NCI-H524 (cell line): ENCODE data around the gene GALNT6.
"Not testable (repeated sequence)": the region's sequence is repeated elsewhere in the genome, so short reads cannot be mapped to it uniquely, and the experiment has no call there.

Experiments used
- DNase-seq, 2 experiments: peaks; one replicate each; lab custom pipeline; 2025; lab: John Stamatoyannopoulos, UW

GALNT6 gene

DNA sequence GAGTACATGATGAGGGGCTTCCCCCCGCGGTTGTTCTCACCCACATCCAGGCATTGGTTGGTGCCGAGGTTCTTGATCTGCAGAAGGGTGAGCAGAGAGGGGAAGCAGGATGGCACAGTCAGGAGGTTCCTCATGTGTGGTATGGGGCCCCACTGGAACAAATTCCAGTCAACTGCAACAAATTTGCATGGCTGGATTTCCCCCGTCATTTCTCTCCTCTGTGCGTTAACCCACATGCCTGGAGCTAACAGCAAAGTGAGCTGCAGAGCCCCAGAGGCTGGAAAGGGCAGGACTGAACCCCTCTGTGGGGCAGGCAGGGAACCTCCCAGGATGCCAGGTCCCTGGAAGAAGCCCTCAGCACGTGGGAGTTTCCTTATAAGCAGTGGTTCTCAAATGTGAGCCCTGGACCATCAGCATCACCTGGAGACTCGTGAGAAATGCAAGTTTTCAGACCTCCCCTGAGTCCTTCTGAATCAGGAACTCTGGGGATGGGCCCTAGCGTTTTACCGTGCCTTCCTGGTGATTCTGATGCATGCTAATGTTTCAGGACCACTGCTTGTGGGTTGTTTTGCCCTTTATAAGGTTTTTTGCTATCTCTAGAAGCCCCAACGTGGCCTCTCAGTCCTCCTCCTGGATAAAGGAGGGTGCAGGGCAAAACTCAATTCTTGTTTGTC, 33.7 kb downstream of the GALNT6 start:
- no peak for DNase-seq

DNA sequence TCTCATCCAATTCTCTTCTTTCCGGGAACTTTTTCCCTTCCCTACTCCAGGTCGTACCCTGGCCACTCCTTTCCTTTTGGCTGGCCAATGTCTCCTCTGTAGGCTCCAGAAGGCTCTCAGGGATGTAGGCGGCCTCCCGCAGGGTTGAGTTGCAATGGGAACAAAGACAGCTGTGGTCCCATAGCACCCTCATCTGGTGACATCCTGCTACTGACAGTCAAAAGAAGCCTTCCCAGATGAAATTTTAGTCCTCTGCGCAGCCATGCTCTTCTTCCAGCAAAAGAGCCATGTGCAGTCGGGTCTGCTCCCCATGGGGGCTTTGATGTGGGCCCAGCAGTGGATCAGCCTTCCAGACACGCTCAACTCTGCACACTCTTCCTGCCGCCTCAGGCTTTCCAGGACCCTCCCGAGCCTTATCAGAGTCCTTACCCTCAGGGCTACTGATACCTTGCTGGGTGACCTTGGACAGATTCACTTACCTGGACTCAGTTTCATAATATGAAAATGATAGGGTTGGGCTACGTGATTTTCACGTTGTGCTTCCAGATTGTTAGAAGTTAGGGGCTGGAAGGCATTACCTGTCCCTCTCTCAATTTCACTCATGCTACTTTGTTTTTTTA, 39.2 kb downstream of the GALNT6 start:
- DNase-seq: peak; percentile 12 to 70

DNA sequence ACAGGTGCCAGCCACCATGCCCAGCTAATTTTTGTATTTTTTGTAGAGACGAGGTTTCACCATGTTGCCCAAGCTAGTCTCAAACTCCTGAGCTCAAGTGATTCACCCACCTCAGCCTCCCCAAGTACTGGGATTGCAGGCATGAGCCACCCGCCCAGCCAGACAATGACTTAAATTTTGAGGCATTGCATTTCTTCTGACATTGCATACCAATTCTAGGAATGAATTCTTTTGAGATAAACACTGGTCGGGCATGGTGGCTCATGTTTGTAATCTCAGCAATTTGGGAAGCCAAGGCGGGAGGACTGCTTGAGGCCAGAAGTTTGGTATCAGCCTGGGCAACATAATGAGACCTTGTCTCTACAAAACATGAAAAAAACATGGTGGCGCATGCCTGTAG, 42.2 kb downstream of the GALNT6 start:
- no peak for DNase-seq

DNA sequence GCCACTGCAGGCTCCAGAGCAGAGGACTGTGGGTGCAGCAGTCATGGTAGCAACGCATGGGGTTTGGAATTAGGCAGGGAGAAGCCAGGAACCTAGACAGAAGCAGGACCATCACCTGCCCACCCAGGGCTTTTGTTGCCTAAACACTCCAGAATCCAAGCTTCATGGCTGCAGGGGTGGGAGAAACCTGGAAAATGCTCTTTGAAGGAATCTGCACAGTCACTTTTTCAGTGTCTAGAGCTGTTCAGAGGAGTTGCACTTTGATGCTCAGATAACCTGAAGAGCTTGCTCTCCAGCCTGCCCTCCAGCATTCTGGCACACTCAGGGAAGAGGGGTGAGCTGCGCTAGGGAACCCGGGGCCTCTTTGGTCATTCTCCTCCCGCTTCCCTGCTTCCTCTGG, 43.1 kb downstream of the GALNT6 start:
- DNase-seq: no peak

DNA sequence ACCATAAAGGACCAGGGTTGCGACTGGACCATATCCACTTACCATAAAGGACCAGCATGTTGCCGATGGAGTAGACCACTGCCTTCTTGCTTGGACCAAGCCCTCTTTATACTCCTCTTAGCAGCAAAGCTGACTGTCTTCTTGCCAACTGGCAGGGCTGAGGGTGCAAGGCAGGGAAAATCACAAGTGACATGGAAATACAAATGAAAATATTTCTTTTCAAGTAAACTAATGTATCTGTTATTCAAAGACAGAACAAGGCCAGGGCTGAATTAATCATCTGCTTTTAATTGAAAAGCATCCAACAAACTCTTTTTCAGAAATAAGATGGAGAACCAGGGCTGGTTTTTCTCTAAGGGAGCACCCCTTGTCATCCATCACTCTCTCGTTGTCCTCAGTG, 44.6 kb downstream of the GALNT6 start, which contains the start of gene CELA1:
Gene CELA1 (minus strand): TSS at position 99 of the 400 bp plus-strand sequence. CDS start 41 bp downstream, at position 58.
- no peak for DNase-seq

DNA sequence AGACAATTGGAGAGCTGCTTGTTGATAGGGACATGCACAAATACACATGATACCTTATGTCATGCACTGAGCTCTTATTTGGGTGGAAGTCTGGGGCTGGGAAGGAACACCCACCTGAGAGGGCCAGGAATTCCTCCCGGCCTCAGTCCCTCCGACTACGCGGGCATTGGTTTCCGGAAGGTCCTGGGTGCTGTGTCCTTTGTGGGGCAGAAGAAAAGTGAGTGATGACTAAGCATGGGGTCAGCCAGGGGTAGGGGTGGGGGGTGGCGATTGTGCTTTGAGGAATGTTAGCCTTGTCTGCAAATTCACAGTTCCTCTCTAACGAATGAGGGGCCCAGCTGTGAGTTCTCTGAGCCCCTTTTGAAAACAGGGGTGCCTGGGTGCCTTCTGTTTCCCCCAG, 45.5 kb downstream of the GALNT6 start:
- no peak for DNase-seq

DNA sequence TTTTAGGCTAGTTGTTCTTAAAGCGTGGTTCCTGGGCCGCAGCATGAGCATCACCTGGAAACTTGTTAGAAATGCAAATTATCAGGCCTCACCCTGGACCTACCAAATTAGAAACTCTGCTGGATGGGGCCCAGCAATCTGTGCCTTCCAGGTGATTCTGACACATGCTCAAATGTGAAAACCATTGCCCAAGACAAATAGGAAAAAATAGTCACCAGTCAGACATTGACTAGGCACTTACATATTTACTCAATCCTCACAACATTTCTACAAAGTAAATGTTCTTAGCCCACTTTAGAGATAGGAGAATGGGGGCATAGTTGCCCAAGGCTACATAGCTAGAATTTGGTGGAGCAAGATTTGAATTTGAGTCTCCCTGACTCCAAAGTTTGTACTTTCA, 48.0 kb downstream of the GALNT6 start:
- no peak for DNase-seq

DNA sequence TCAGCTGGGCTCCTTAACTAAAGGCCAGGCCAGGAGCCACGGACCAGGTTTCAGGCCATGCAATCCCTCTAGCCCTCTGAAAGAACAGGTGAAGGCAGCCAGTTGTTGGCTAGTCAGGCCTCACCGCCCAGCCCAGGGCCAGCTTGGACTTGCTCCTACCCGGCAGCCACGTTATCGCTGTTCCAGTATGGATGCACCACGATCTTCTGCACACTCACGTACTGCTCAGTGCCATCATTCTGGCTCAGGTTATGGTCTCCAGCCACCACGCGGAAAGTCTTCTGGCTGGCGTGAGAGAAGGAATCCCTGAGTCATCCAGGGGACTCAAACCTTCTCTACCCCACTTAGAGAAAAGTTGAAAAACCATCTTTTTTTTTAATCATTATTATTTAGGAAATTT, 48.8 kb downstream of the GALNT6 start:
- no peak for DNase-seq

DNA sequence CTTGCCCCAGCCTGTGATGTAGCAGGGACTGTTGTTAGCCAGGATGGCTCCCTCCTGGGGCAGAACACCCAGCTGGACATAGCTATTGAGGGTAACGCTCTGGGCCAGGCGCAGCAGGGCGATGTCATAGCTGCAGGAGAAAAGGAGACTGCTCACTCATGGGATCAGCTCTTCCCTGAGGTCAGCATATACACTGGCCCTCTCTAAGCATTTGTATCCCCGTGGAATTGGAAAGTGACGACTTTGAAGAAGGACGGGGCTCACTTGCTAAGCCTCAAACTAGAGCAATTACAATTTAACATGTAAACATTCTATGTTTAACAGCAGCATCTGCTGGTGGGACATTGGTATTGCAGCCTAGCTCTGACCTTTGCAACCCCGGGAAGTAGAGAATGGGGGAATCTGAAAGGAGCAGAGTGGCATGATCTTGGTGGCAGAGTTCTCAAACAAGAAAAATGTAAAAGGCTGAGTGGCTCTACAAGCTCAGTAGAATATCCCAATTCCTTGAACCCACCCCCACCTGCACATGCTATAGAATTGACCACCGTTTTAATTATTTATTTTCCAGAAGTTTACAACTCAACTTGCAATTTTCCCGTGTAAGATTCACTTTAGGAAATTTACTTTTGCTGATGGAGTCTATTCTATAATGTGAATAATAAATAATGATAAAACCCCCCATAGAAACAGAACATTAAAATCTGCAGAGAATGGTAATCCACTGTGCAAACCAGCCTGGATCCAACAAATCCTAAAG, 49.8 kb downstream of the GALNT6 start:
- DNase-seq: peak; percentile 27 to 60

DNA sequence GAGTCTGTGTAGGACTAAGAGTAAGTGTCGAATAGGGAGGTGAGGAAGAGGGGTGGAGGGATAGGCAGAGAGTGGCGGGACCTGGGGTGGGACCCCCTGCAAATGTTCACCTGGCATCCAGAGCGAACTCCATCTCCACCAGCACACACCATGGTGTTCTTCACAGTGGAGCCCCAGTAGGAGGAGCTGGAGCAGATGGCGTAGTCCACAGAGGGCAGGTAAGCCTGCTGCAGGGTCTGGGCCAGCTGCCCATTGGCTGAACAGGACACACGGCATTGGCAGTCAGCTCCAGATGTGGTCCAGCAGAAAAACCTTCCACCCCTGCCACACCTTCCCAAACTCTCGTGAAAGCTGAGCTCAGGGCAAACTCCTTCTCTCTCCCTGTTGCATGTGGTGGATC, 51.5 kb downstream of the GALNT6 start:
- peak in 1 of 2 experiments; percentile 12 for DNase-seq

DNA sequence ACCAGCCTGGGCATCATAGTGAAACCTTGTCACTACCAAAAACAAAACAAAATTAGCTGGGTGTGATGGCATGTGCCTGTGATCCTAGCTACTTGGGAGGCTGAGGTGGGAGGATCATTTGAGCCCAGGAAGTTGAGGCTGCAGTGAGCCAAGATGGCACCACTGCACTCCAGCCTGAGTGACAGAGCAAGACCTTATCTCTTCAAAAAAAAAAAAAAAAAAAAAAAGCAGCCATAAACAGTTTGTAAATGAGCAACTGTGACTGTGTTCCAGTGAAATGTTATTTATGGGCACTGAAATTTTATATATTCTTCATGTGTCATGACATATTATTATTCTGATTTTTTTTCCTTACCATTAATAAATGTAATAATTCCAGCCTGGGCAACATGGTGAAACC, 53.9 kb downstream of the GALNT6 start:
- not testable (repeated sequence) for DNase-seq

DNA sequence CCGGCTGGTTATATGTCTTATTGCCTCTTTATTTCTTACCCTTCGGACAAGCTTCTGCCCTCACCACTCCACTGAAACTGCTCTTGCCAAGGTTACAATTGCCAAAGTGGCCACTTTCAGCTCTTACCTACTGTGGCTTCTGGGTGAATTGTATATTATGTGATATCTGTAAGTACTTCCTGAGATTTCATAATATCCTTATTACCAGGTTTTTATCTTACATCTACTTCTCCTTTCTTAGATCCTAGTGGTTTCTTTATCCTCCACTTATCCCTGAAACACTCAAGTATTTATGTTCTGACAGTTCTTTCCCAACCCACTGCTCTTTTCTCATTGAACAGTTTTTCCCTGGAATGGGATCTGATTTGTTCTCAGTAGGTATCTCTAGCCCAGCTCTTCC, 55.3 kb downstream of the GALNT6 start:
- DNase-seq: no peak

DNA sequence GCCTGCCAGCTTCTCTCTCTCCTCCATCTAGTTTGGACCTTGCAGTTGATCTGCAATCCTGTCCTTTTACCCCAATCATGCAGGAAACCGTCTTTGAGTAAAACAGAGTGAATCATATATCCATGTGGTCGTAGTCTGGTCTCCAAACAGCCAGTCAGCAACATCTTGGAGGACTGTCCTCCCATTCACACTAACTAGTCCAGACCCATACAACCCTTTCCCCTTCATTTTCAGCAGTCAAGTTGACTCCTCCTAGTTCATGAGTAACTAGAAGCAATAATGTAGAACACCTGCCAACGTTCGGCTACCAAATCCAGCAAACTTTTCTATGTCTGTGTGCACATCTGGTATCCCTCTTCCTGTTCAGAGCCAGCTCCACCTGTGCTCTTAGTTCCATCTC, 56.4 kb downstream of the GALNT6 start:
- DNase-seq: no peak

DNA sequence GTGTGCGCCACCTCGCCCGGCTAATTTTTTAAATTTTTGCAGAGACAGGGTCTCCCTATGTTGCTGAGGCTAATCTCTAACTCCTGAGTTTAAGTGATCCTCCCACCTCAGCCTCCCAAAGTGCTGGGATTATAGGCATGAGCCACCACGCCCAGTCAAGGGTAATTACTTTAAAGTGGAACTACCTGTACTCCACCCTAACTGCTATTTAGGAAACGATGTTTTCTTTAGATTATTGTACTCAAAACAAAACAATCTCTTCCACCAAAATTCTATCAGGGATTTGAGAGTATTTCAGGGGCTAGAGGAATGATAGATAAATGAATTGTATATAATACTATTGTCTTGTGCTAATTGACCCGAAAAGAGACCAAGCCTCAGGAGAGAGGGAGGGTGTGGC, 57.7 kb downstream of the GALNT6 start:
- no peak for DNase-seq

DNA sequence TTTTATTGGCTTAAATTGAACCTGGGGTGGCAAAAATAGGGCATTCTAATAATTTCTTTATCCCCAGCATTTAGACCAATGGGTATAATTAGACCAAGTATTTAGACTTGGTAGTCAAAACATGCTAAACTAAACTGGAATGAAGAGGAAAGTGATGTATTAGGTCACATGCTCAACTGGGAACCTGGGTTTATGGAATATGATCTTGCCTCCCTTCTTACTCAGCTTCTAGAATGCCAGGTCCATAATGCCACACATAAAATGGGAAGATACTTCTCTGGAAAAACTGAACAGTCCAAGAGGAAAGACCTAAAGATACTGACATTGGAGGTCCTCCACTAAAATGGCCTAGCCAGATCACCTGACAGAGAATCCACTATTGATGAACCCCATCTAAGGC, 61.0 kb downstream of the GALNT6 start:
- DNase-seq: no peak

DNA sequence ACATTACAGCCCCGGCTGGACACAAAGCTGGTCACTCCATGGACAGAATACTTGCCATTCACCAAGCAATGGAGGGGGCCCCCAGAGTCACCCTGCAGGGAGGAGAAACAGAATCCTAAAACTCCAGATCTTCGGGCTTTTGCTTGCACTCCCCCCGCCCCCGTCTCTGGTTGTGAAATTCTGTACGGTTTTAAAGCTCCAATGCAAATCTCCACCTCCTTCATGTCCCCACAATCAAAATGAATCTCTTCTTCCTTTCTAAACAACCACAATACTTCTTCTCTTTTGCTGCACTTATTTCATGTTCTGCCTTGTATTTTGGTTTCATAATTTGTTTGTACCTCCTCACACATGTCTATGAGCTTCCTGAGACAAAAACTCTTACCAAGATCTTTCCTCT, 61.5 kb downstream of the GALNT6 start:
- no peak for DNase-seq

DNA sequence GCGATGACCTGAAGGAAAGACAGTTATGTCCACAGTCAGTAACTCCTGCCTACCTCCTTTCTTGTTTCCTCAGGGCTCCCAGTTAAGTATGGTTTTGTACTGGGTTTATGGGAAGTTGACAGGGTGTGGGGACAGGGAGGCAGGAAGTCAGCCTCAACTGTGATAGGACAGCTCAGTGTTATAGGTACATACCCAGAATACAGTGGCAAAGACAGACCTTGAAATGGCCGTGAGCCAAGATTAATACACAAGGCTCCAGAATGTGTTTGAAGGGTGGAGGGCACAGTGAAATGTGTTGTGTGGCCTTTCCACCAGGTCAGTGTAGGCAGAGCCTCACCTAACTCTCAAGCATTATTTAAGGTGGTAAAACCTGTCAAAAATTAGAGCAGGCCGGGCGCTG, 62.6 kb downstream of the GALNT6 start:
- no peak for DNase-seq

DNA sequence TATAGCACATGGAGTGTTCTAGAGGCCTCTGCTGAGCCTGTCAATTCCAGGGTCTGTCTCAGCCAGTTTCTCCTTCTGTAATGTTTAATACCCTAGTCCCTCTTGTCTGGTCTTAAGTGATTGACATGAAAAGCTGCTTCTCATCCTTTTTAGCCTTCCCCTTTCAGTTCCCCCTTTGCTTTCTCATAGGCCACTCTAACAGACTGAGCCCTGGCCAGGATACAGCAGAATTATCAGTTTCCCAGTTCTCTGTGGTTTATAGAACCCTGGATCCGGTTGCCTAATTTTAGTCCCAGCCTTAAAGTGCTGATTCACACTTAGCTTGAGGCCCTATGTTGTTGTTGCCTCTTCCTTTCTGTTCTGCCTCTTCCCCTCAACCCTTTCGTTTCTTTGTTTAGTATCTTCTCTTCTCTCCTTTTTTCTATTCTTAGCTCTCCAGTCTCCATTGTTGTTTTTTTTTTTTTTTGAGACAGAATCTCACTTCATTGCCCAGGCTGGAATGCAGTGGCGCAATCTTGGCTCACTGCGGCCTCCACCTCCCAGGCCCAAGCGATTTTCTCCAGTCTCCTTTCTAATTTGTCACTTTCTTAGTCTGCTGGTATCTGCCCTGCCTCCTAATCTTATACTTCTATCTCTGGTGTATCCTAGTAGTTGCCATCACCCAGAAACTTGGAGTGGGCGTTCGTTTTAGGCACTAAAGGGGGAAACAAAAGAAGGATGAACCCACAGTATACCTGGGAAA, 64.3 kb downstream of the GALNT6 start:
- DNase-seq: no peak

DNA sequence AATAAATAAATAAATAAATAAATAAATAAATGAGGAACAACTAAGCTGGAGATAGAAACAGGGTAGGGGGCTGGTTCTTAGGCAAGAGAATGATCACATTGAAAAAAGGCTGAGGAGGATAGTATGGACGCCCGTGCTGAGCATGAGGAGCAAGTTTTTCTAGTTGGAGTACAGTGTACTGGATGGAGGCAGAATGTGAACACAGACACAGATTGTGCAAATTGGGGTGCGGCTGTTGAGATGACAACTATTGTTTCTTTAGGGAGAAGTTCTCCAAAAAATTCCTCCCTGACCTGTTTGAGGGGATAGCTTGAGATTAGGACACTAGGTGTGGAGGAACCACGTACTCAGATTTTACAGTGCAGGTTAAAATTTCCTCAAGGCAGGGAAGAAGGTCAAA, 66.3 kb downstream of the GALNT6 start:
- no peak for DNase-seq

DNA sequence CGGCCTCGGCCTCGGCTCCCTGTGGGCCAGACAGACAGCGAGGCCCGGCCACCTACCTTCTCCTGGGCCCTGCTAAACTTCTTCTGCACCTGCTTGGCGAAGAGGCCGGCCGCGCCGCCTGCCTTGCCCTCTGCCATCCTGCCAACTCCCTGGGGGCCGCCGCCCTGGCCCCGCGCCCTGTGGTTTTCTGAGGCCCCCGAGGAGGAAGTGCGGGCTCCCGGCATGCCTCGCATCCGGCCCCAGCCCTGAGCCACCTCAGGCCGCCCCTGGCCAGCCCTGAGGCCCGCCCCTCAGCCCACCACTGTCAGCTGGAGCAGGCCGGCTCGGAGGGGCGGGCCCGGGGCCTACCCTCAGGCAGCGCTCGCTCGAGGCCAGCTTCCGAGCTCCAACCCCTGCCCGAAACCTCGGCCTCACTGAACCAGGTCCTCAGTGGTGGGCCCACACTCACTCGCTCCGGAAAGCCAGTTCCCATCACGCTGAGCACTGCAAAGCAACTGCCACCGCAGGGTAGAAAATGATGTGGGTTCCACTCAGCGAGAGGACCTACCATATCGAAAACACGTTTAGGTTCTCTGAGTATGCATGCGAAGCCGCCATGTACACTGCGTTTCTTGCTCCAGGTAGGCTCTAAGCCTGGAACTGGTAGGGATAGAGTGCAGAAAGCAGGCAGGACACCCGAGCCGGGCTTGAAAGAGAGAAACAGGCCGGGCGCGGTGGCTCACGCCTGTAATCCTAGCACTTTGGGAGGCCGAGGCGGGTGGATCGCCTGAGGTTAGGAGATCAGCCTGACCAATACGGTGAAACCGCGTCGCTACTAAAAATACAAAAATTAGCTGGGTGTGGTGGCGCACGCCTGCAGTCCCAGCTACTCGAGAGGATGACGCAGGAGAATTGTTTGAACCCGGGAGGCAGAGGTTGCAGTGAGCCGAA, 67.0 kb downstream of the GALNT6 start, which contains the start of gene BIN2:
Gene BIN2 (minus strand): TSS at position 209 of the 930 bp plus-strand sequence. CDS start 72 bp downstream, at position 137.
- DNase-seq: no peak

DNA sequence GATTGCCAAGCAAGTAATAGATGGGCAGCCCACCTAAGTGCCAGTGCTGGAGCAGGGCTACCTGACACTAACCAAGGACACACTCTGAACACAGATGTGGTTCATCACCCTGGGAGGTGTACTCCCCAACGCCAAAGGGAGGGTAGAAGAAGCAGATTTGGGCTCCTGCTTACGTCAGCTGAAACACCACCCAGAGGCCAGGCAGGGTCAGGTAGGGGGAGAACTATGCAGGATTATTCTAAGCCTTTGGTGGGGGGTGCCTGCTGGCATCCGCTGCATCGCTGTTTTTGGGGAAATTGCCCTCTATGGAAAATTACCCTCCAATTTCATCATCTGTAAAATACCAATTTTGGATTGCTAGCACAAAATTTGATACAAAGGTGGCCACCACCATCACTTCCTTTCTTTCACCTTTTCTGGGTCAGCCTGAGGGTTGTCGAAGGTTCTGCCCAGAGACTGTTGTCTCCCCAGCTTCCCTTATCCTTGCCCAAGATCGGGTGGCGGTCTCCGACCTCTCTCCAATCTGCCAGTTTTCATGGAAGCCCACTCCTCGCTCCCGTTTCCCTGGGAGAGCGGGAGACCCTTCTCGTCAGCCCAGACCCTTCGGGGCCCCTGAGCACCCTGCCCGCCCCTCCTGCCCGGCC, 67.8 kb downstream of the GALNT6 start:
- no peak for DNase-seq
